ENCODE measurements around the gene IFITM1. TPM values are rescaled to one million over a fixed set of nuclear protein-coding genes. Genes with fewer than 3 reads are reported as not detected.

IFITM1 gene
- total RNA-seq, 4 donors from 2014 or later = 29.9 to 138 (median 112) TPM

GRCh38 chr11:351411-351810 lies 37.6 kb downstream of the IFITM1 start:
- H3K27me3 ChIP-seq = no peaks in the 10 kb centered on the region
- H3K4me3 ChIP-seq = no peak overlapping the region
- H3K4me1 ChIP-seq = peaks cover 5 to 38% (median 27%) of the 10 kb centered on the region in 3 donors
- H3K36me3 ChIP-seq = no peaks in the 10 kb centered on the region
- ATAC-seq = no peak
- H3K9me3 ChIP-seq = no peaks in the 10 kb centered on the region
- H3K27ac ChIP-seq = peak overlapping the region in 1 of 4 donors; percentile 44
- TF ChIP-seq EP300 (IDR thresholded peaks at IDR 0.05) (no peak), POLR2A (IDR thresholded peaks at IDR 0.05) (no peak), POLR2AphosphoS5 (IDR thresholded peaks at IDR 0.05) (no peak)
- TF ChIP-seq, protein P1, sequence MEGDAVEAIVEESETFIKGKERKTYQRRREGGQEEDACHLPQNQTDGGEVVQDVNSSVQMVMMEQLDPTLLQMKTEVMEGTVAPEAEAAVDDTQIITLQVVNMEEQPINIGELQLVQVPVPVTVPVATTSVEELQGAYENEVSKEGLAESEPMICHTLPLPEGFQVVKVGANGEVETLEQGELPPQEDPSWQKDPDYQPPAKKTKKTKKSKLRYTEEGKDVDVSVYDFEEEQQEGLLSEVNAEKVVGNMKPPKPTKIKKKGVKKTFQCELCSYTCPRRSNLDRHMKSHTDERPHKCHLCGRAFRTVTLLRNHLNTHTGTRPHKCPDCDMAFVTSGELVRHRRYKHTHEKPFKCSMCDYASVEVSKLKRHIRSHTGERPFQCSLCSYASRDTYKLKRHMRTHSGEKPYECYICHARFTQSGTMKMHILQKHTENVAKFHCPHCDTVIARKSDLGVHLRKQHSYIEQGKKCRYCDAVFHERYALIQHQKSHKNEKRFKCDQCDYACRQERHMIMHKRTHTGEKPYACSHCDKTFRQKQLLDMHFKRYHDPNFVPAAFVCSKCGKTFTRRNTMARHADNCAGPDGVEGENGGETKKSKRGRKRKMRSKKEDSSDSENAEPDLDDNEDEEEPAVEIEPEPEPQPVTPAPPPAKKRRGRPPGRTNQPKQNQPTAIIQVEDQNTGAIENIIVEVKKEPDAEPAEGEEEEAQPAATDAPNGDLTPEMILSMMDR (IDR thresholded peaks at IDR 0.05) = no peak
- 95% methylated on average over 11 of the region's 14 CpGs; no CpG with 5 or more reads in 1 of the 2 donors for WGBS, 2 donors (ENCODE audit: low coverage in 1 of 2)

DNA sequence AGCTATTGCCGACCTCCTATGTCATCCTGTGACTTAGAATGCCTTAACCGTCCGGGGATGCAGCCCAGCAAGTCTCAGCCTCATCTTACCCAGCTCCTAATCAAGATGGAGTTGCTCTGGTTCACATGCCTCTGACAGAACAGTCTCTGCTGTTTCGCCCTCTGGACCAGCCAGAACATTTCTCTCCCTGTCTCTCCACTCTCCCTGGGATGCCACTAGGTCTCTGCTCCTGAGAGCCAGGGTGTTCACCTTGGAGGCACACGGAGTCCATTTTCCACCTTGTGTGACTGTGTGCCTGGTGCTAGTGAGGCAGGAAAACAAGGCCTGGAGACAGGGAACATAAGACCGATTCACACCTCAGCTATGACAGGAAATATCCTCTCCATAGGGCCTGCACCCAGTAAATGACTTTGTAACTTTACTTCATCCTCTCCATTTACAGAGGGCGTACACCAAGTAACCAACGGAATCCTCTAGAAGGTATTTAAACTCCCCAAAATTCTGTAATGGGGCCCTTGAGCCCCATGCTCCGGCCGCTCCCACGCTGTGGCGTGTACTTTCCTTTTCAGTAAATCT lies 38.7 kb downstream of the IFITM1 start:
- TF ChIP-seq POLR2A (IDR thresholded peaks at IDR 0.05) (no peak), EP300 (IDR thresholded peaks at IDR 0.05) (no peak), POLR2AphosphoS5 (IDR thresholded peaks at IDR 0.05) (no peak)
- TF ChIP-seq, protein P1 (IDR thresholded peaks at IDR 0.05) = no peak
- 93 to 97% methylated on average over 7 to 11 of the region's 12 CpGs for WGBS, 2 donors (ENCODE audit: low coverage in 1 of 2)

DNA sequence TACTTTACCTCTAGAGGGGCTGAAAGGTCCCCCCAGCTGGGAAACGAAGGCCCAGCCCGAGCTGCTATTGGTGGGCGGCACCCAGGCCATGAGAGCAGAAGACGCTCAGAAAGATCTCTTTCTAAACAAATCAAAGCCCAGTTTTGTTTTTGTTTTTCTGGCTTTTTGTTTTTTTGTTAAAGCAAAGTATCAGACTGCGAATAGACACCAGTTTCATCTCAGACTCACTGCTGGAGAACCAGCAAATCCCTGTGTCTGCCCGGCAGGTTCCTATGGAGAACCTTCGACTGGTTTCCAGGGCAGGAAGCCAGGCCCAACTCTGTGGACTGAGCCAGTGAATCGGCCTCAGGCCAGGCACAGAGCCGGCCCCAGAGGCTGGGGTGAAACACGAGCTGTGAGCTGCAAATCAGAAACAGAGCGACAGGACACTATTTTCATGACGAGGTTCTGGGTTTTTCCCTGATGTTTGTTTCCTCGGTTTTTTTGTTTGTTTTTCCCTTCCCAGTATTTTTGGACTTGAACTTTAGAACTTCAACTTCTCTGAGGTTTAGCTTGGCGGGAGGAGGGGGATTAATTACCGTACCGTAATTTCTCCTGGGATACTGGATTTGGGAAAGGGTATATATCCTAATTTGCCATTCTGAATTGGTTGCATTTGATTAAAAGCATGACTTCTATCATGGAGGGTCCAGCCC lies 39.5 kb downstream of the IFITM1 start:
- H3K4me3 ChIP-seq = no peak overlapping the region
- WGBS, 2 donors (ENCODE audit: low coverage in 1 of 2) = 10 to 26% methylated on average over 14 to 16 of the region's 16 CpGs

More for the DNA sequence above, 38.7 kb downstream of the IFITM1 start:
- Histone ChIP-seq H3K27me3 (no peaks in the 10 kb centered on the region), H3K9me3 (no peaks in the 10 kb centered on the region), H3K4me3 (no peak overlapping the region), H3K4me1 (peaks cover 5 to 38% (median 27%) of the 10 kb centered on the region in 3 donors), H3K36me3 (no peaks in the 10 kb centered on the region), H3K27ac (peak overlapping the region; percentile 87 to 99 (median 98))
- no peak for ATAC-seq

GRCh38 chr11:355581-356458 lies 42.0 kb downstream of the IFITM1 start:
- Histone ChIP-seq H3K4me1 (peaks cover 5 to 57% (median 34%) of the 10 kb centered on the region in 3 donors), H3K27ac (peak overlapping the region; percentile 98 to 99 (median 98)), H3K36me3 (no peaks in the 10 kb centered on the region), H3K27me3 (no peaks in the 10 kb centered on the region), H3K9me3 (peaks cover 0 to 2% (median 0%) of the 10 kb centered on the region in 3 donors), H3K4me3 (peak overlapping the region; percentile 33 to 53)
- TF ChIP-seq POLR2AphosphoS5 (IDR thresholded peaks at IDR 0.05) = peak; percentile 96
- TF ChIP-seq EP300 (IDR thresholded peaks at IDR 0.05) = peak; percentile 25
- TF ChIP-seq, protein P1 (IDR thresholded peaks at IDR 0.05) = peak in 1 of 4 experiments; percentile 9
- TF ChIP-seq POLR2A (IDR thresholded peaks at IDR 0.05) = peak; percentile 31 to 43
- WGBS, 2 donors (ENCODE audit: low coverage in 1 of 2) = no CpG with 5 or more reads among the region's 76 CpGs
- peak; percentile 94 for ATAC-seq

More for the DNA sequence above, 39.5 kb downstream of the IFITM1 start:
- TF ChIP-seq, protein P1 (IDR thresholded peaks at IDR 0.05) = no peak
- TF ChIP-seq POLR2A (IDR thresholded peaks at IDR 0.05) (peak in 1 of 2 donors; percentile 18), EP300 (IDR thresholded peaks at IDR 0.05) (no peak), POLR2AphosphoS5 (IDR thresholded peaks at IDR 0.05) (peak; percentile 57)
- no peaks in the 10 kb centered on the region for H3K9me3 ChIP-seq
- ATAC-seq = peak; percentile 71
- H3K27me3 ChIP-seq = no peaks in the 10 kb centered on the region
- no peaks in the 10 kb centered on the region for H3K36me3 ChIP-seq
- H3K4me1 ChIP-seq = peaks cover 5 to 46% (median 31%) of the 10 kb centered on the region in 3 donors
- H3K27ac ChIP-seq = peak overlapping the region; percentile 87 to 99 (median 98)
